ENCODE data around the gene C1orf232. TPM values are rescaled to one million over a fixed set of nuclear protein-coding genes. Genes with fewer than 3 reads are reported as not detected.

Gene C1orf232
- total RNA-seq, 3 donors from 2014 or later (not counting 1 experiment from before 2014, with no cell fraction given) = not detected

DNA sequence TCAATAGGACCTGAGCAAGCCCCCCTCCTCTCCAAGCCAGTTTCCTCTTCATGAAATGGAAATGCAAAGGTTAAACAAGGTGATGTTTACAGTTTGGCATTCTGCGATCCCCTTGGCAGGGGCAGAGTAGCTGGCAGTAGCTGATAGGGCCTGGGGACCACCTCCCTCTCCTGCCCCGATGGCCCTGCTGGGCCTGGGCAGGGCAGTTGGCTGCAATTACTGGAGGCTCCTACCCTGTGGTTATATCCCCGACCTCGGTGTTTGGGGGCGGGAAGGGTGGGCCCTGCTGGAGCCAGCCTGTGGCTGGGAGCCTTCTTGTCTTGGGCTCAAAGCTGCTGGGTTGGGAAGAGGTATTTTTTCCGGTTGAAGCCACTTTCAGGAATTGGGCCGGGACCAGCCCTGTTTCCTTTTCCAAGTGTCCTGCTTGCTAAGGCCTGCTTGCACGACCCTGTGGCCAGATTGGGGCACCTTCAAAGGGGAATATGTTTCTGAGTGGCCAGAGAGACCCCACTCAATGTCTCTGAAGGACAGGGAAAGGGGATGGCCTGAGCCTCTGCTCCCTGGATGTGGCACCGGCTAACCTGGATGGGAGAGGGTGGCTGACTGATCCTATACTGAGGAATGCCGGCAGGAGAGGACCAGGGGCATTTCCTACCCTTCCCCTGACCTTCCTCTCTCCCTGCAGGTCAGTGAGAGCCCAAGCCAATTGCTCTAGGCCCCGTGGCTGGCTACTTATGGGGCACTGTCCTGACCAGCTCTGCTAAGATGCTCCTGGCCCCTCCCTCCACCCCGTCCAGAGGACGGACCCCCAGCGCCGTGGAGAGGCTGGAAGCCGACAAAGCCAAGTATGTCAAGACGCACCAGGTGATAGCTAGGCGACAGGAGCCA is 8.0 kb downstream of the C1orf232 start:
- TF ChIP-seq CTCF (IDR thresholded peaks at IDR 0.05) = no peak
- ATAC-seq (no peak), DNase-seq (no peak)
- H3K36me3 Mint-ChIP-seq = no peaks in the 10 kb centered on the region
- Histone ChIP-seq H3K9me3 (ENCODE audit: control insufficient read depth, insufficient read depth, low read length) (no peaks in the 10 kb centered on the region), H3K4me1 (ENCODE audit: control insufficient read depth, insufficient read depth, low read length) (peaks cover 29% of the 10 kb centered on the region), H3K4me3 (ENCODE audit: low read length) (no peak overlapping the region), H3K27ac (ENCODE audit: low read length) (no peak overlapping the region), H3K27me3 (ENCODE audit: control insufficient read depth, insufficient read depth, low read length) (peaks cover 29% of the 10 kb centered on the region), H3K36me3 (ENCODE audit: control insufficient read depth, insufficient read depth, low read length) (no peaks in the 10 kb centered on the region)
- intact Hi-C loops (cut with micrococcal nuclease) = loop anchor here (10.0 kb wide), 1 partner anchor 234 kb away; no protein-coding TSS in a partner anchor
- WGBS (ENCODE audit: insufficient coverage) = 75% methylated on average over 18 of the region's 18 CpGs
- H3K9me3 Mint-ChIP-seq = no peaks in the 10 kb centered on the region
- H3K4me3 Mint-ChIP-seq = no peak overlapping the region
- no peak overlapping the region for H3K27ac Mint-ChIP-seq
- H3K4me1 Mint-ChIP-seq = peaks cover 0 to 9% of the 10 kb centered on the region in 2 donors
- H3K27me3 Mint-ChIP-seq (ENCODE audit: low read depth in 2 of 2) = peaks cover 18 to 34% of the 10 kb centered on the region in 2 donors

DNA sequence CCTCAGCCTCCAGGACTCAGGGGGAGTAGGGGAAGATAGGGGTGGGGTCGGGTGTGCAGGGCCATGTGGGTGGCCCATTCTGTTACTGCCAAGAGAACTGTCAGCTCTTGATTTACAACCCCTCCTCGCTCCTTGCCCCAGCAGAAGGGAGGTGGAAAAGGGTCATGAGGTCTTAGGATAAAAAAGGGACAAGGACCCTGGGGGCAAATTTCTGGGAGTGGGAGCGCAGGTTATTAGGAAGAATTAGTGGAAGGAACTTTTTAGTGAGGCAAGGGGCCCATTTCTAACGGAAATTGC is 9.1 kb downstream of the C1orf232 start:
- no peaks in the 10 kb centered on the region for H3K9me3 ChIP-seq (ENCODE audit: control insufficient read depth, insufficient read depth, low read length)
- 74% methylated on average over 4 of the region's 4 CpGs for WGBS (ENCODE audit: insufficient coverage)
- peaks cover 27% of the 10 kb centered on the region for H3K4me1 ChIP-seq (ENCODE audit: control insufficient read depth, insufficient read depth, low read length)
- intact Hi-C loops (cut with micrococcal nuclease) = loop anchor here (10.0 kb wide), 1 partner anchor 235 kb away; no protein-coding TSS in a partner anchor
- peaks cover 29 to 37% of the 10 kb centered on the region in 2 donors for H3K27me3 Mint-ChIP-seq (ENCODE audit: low read depth in 2 of 2)
- no peak for DNase-seq
- H3K9me3 Mint-ChIP-seq = no peaks in the 10 kb centered on the region
- peaks cover 30% of the 10 kb centered on the region for H3K27me3 ChIP-seq (ENCODE audit: control insufficient read depth, insufficient read depth, low read length)
- H3K4me1 Mint-ChIP-seq = peaks cover 0 to 12% of the 10 kb centered on the region in 2 donors
- no peaks in the 10 kb centered on the region for H3K36me3 Mint-ChIP-seq
- H3K4me3 Mint-ChIP-seq = no peak overlapping the region
- no peaks in the 10 kb centered on the region for H3K36me3 ChIP-seq (ENCODE audit: control insufficient read depth, insufficient read depth, low read length)
- ATAC-seq = no peak
- no peak overlapping the region for H3K4me3 ChIP-seq (ENCODE audit: low read length)
- H3K27ac ChIP-seq (ENCODE audit: low read length) = no peak overlapping the region
- no peak overlapping the region for H3K27ac Mint-ChIP-seq
- no peak for TF ChIP-seq CTCF (IDR thresholded peaks at IDR 0.05)

DNA sequence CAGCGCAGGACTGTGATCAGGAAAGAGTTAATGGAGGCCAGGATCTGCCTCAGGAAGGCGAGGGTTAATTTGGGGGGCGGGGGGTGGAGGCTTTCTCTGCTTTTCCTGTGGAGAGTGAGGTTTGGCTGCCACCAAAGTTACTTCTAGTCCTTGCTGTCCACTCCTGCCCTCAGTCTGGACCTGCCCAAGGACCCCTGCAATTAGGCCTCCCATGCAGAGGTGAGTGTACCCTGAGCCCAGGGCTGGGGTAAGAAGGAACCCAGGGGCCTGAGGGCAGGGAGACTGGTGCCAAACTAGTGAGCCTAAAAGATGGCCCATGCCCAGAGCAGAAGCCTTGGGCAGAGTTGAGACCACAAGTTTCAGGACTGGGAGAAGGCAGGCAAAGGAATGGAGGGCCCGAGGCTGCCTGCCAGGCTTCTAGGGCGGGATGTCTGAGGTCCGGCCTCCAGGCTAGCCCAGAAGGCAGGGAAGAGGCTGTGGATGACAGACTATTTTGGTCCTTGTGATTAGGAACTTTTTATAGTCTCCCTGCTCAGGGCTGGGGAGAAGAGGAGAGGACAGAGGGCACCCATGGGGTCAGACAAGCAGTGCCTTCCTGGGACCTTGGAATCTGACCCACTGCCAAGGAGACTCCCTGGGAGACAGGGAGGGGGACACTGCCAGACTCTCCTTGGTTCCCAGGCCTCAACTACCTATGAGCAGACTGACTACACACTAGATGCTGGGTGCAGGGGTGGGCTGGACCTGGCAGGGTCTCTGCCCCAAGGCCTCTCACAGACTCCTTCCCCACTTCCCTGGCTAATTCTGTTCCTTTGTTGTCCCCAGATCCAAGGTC is 9.6 kb downstream of the C1orf232 start, which contains the start of gene FAM110D:
FAM110D (plus strand) TSS at position 172 of the 835 bp plus-strand sequence. CDS start 2,213 bp downstream, outside the sequence.
- Histone ChIP-seq H3K36me3 (ENCODE audit: control insufficient read depth, insufficient read depth, low read length) (no peaks in the 10 kb centered on the region), H3K4me3 (ENCODE audit: low read length) (no peak within 1 kb of the TSS), H3K27me3 (ENCODE audit: control insufficient read depth, insufficient read depth, low read length) (peaks cover 27% of the 10 kb centered on the region), H3K9me3 (ENCODE audit: control insufficient read depth, insufficient read depth, low read length) (no peaks in the 10 kb centered on the region), H3K4me1 (ENCODE audit: control insufficient read depth, insufficient read depth, low read length) (peaks cover 23% of the 10 kb centered on the region), H3K27ac (ENCODE audit: low read length) (no peak within 1 kb of the TSS)
- H3K36me3 Mint-ChIP-seq = no peaks in the 10 kb centered on the region
- no peak for DNase-seq
- no peak for TF ChIP-seq CTCF (IDR thresholded peaks at IDR 0.05)
- no peak within 1 kb of the TSS for H3K4me3 Mint-ChIP-seq
- H3K27me3 Mint-ChIP-seq (ENCODE audit: low read depth in 2 of 2) = peaks cover 35 to 37% of the 10 kb centered on the region in 2 donors
- intact Hi-C loops (cut with micrococcal nuclease) = no loop called here
- ATAC-seq = no peak
- WGBS (ENCODE audit: insufficient coverage) = 74% methylated on average over 6 of the region's 6 CpGs
- no peak within 1 kb of the TSS for H3K27ac Mint-ChIP-seq
- no peaks in the 10 kb centered on the region for H3K9me3 Mint-ChIP-seq
- H3K4me1 Mint-ChIP-seq = peaks cover 0 to 9% of the 10 kb centered on the region in 2 donors
